ENCODE measurements around the gene WNT5B.
A peak's percentile ranks its signal among the peaks of the same experiment; 100 is the strongest.

The WNT5B gene

GRCh38 chr12:1630133-1630826 lies 1.2 kb downstream of the WNT5B start:
- no peak for DNase-seq (ENCODE audit: low spot score)

GRCh38 chr12:1630827-1631591 lies 2.0 kb downstream of the WNT5B start:
- DNase-seq (ENCODE audit: low spot score), result no peak

GRCh38 chr12:1632702-1633101 lies 3.7 kb downstream of the WNT5B start:
- DNase-seq (ENCODE audit: low spot score), result no peak

GRCh38 chr12:1633459-1633858 lies 4.4 kb downstream of the WNT5B start:
- DNase-seq (ENCODE audit: low spot score), result no peak

GRCh38 chr12:1634149-1634548 lies 5.1 kb downstream of the WNT5B start:
- no peak for DNase-seq (ENCODE audit: low spot score)

- peak; percentile 76 for DNase-seq (ENCODE audit: low spot score)
These were observed 5.7 kb downstream of the WNT5B start for GRCh38 chr12:1634590-1635191.

GRCh38 chr12:1635301-1636095 lies 6.5 kb downstream of the WNT5B start:
- DNase-seq (ENCODE audit: low spot score), result no peak

GRCh38 chr12:1638203-1638602 lies 9.2 kb downstream of the WNT5B start:
- no peak for DNase-seq (ENCODE audit: low spot score)

- no peak for DNase-seq (ENCODE audit: low spot score)
These were observed 10.5 kb downstream of the WNT5B start for GRCh38 chr12:1639538-1639937.

- DNase-seq (ENCODE audit: low spot score), result no peak
These were observed 11.6 kb downstream of the WNT5B start for GRCh38 chr12:1640328-1641234.

GRCh38 chr12:1642513-1642912 lies 13.5 kb downstream of the WNT5B start:
- DNase-seq (ENCODE audit: low spot score), result no peak

GRCh38 chr12:1643043-1643442 lies 14.0 kb downstream of the WNT5B start:
- no peak for DNase-seq (ENCODE audit: low spot score)

GRCh38 chr12:1643905-1644533 lies 15.0 kb downstream of the WNT5B start:
- DNase-seq (ENCODE audit: low spot score), result no peak

GRCh38 chr12:1644534-1645438 lies 15.8 kb downstream of the WNT5B start:
- no peak for DNase-seq (ENCODE audit: low spot score)

- no peak for DNase-seq (ENCODE audit: low spot score)
These were observed 16.8 kb downstream of the WNT5B start for GRCh38 chr12:1645819-1646218.

- no peak for DNase-seq (ENCODE audit: low spot score)
These were observed 17.7 kb downstream of the WNT5B start for GRCh38 chr12:1646569-1647284.

GRCh38 chr12:1647285-1647669 lies 18.2 kb downstream of the WNT5B start:
- no peak for DNase-seq (ENCODE audit: low spot score)

GRCh38 chr12:1650260-1650977 lies 21.4 kb downstream of the WNT5B start:
- peak; percentile 44 for DNase-seq (ENCODE audit: low spot score)

GRCh38 chr12:1650978-1651361 lies 21.9 kb downstream of the WNT5B start:
- DNase-seq (ENCODE audit: low spot score), result no peak

All from hematopoietic multipotent progenitor cell treated with erythropoietin and hydrocortisone succinate and interleukin-3 and kit ligand, for 15 days (in vitro differentiated cells).